ENCODE results near the gene SGCD.

DNA sequence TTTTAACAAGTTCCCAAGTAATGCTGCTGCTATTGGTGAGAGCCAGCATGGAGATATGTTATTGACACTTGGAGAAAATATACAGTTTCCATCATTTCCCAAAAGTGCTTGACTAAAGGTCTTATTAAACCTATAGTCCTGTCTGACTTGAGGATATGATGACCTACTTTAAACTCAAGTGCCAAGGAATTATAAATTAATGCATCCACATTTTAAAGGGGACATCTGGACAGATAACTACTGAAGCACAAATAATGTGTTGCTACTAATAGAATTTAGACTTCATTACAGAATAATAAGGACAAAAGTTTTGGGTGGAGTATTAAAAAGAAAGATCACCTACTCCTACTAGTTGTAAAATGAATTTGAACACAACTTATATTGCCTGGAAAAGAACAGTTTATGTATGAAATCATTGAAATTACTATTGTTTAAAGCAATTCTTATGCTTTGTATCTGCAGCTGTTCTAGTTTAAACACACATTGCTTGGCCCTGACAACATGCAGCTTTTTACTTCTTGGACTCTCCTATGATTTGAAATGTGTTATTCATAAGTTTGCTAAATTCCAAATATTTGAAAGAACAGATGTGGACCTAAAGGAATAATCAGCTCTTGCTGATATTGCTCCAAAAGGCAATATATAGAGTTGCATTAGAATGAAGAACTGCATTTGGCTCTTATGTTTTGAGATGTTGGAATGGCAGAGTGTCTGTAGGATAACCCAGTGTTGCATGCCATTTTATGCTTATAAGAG lies 73.4 kb downstream of the SGCD start:
- TF ChIP-seq, protein P1, sequence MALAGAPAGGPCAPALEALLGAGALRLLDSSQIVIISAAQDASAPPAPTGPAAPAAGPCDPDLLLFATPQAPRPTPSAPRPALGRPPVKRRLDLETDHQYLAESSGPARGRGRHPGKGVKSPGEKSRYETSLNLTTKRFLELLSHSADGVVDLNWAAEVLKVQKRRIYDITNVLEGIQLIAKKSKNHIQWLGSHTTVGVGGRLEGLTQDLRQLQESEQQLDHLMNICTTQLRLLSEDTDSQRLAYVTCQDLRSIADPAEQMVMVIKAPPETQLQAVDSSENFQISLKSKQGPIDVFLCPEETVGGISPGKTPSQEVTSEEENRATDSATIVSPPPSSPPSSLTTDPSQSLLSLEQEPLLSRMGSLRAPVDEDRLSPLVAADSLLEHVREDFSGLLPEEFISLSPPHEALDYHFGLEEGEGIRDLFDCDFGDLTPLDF (CRISPR knock-in tag; IDR thresholded peaks at IDR 0.05), result no peak
- TF ChIP-seq ATF2 (CRISPR knock-in tag; IDR thresholded peaks at IDR 0.05), result no peak
- TF ChIP-seq TGIF2 (CRISPR knock-in tag; IDR thresholded peaks at IDR 0.05), result no peak
- TF ChIP-seq, protein P2, sequence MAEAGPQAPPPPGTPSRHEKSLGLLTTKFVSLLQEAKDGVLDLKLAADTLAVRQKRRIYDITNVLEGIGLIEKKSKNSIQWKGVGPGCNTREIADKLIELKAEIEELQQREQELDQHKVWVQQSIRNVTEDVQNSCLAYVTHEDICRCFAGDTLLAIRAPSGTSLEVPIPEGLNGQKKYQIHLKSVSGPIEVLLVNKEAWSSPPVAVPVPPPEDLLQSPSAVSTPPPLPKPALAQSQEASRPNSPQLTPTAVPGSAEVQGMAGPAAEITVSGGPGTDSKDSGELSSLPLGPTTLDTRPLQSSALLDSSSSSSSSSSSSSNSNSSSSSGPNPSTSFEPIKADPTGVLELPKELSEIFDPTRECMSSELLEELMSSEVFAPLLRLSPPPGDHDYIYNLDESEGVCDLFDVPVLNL (CRISPR knock-in tag; IDR thresholded peaks at IDR 0.05; ENCODE audit: low read depth), result no peak
